RWPE2 (cell line): ENCODE results near the gene JMJD7.

ENCODE experiments used
- ATAC-seq: fragments of 200-7000 bp; cut with Tn5 transposase; 3 replicates; pipeline ENCODE4 v1.9.1; 2021; ENCODE audit warnings: low read depth
- DNase-seq: peaks from one replicate; pipeline ENCODE4 v3.0.0-alpha.2; 2020; ENCODE audit warnings: low spot score
- H3K27ac ChIP-seq: fragments of 450-650 bp; 2 replicates; pipeline ENCODE4 v1.5.1; 2017; ENCODE audit warnings: mild to moderate bottlenecking; ENCODE audit not compliant: poor library complexity, severe bottlenecking
- H3K27me3 ChIP-seq: fragments of 250-450 bp; sonication (Bioruptor Pico); 2 replicates; pipeline ENCODE4 v1.5.1; 2021; ENCODE audit warnings: mild to moderate bottlenecking, moderate library complexity; ENCODE audit not compliant: insufficient read depth, poor library complexity, severe bottlenecking
- H3K36me3 ChIP-seq: fragments of 250-450 bp; sonication (Bioruptor Pico); 2 replicates; pipeline ENCODE4 v1.5.1; 2020; ENCODE audit warnings: low read depth, mild to moderate bottlenecking, moderate library complexity
- H3K4me1 ChIP-seq: fragments of 250-450 bp; sonication (Bioruptor Pico); 2 replicates; pipeline ENCODE4 v1.5.1; 2021; ENCODE audit warnings: mild to moderate bottlenecking, moderate library complexity; ENCODE audit not compliant: insufficient read depth, poor library complexity, severe bottlenecking
- H3K4me3 ChIP-seq: fragments of 250-450 bp; sonication (Bioruptor Pico); 2 replicates; pipeline ENCODE4 v1.5.1; 2021; ENCODE audit warnings: mild to moderate bottlenecking, moderate library complexity; ENCODE audit not compliant: severe bottlenecking
- H3K9me3 ChIP-seq: fragments of 250-450 bp; sonication (Bioruptor Pico); 2 replicates; pipeline ENCODE4 v1.5.1; 2021; ENCODE audit warnings: mild to moderate bottlenecking, moderate library complexity; ENCODE audit not compliant: severe bottlenecking
- TF ChIP-seq, protein P1 (sequence below): fragments of 450-650 bp; IDR thresholded peaks from one replicate; pipeline ENCODE4 v1.5.1; 2017; ENCODE audit warnings: mild to moderate bottlenecking, moderate library complexity; ENCODE audit not compliant: poor library complexity, severe bottlenecking

The JMJD7 gene

GRCh38 chr15:41860049-41860828 is 32.3 kb downstream of the JMJD7 start:
- Histone ChIP-seq H3K36me3 (no peaks in the 10 kb centered on the region), H3K27me3 (no peaks in the 10 kb centered on the region), H3K4me3 (no peak overlapping the region), H3K4me1 (no peaks in the 10 kb centered on the region), H3K27ac (no peak overlapping the region), H3K9me3 (no peaks in the 10 kb centered on the region)
- ATAC-seq (no peak), DNase-seq (no peak)
- TF ChIP-seq, protein P1, sequence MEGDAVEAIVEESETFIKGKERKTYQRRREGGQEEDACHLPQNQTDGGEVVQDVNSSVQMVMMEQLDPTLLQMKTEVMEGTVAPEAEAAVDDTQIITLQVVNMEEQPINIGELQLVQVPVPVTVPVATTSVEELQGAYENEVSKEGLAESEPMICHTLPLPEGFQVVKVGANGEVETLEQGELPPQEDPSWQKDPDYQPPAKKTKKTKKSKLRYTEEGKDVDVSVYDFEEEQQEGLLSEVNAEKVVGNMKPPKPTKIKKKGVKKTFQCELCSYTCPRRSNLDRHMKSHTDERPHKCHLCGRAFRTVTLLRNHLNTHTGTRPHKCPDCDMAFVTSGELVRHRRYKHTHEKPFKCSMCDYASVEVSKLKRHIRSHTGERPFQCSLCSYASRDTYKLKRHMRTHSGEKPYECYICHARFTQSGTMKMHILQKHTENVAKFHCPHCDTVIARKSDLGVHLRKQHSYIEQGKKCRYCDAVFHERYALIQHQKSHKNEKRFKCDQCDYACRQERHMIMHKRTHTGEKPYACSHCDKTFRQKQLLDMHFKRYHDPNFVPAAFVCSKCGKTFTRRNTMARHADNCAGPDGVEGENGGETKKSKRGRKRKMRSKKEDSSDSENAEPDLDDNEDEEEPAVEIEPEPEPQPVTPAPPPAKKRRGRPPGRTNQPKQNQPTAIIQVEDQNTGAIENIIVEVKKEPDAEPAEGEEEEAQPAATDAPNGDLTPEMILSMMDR = no peak

DNA sequence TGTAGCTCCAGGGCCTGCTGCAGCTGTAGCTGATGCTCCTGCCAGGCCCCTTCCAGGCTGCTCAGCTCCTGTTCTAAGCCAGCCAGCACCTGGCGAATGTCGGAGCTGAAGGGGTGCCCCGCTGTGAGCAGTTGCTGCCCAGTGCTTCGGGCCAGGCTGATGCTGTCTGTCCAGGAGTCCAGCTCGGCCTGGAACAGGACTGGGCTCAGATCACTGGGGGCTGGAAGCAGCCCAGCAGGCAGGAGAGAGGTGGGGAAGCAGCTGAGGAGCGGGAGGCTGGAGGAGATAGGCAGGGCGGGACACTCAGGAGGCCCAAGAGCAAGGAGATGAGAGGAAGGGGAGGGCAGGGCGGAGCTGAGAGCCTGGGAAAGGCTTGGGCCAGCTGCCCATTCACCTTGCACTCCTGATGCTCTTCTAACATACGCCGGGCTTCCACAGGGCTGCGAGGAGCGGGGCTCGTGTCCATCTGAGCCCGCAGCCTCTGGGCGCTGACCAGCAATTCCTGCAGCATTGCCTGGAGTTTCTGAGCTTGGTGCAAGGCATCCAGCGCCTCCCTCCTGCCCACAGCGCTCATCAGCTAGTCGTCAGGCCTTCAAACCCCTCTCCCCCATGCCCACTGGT is 34.0 kb downstream of the JMJD7 start:
- no peaks in the 10 kb centered on the region for H3K4me1 ChIP-seq
- H3K27ac ChIP-seq = no peak overlapping the region
- H3K36me3 ChIP-seq = no peaks in the 10 kb centered on the region
- no peaks in the 10 kb centered on the region for H3K9me3 ChIP-seq
- H3K27me3 ChIP-seq = no peaks in the 10 kb centered on the region
- no peak overlapping the region for H3K4me3 ChIP-seq
- DNase-seq = no peak
- TF ChIP-seq, protein P1 = no peak
- no peak for ATAC-seq

DNA sequence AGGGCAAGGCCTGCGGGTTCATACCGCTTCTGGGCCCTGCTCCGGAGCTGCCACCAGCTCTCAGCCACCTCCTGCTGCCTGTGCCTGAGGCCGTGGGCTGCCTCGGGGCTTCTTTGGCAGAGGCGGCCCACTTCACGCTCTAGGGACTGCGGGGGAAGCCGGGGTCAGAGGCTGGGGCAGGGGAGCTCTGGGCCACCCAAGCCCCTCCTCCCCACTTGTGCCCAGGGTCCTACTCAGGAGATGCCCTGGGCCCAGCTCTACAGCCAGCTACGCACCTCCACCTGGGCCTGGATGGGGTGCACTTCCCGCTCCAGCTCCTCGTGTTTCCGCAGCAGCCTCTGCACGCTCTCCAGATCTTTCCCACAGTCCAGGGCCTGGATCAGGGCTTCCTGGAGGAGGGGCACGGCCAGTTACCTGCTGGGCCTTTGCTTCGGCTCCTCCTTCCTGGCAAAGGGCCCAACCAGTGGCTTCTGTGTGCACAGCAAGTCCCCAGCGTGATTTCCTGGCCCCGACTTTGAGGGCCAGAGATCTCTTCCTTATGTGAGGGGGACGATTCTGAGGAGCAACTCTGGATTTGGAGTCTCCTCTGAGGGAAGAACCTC is 34.7 kb downstream of the JMJD7 start:
- H3K36me3 ChIP-seq = no peaks in the 10 kb centered on the region
- no peak overlapping the region for H3K4me3 ChIP-seq
- H3K27me3 ChIP-seq = no peaks in the 10 kb centered on the region
- H3K9me3 ChIP-seq = no peaks in the 10 kb centered on the region
- ATAC-seq (no peak), DNase-seq (no peak)
- no peaks in the 10 kb centered on the region for H3K4me1 ChIP-seq
- TF ChIP-seq, protein P1 = no peak
- H3K27ac ChIP-seq = no peak overlapping the region

GRCh38 chr15:41865490-41866055 is 37.7 kb downstream of the JMJD7 start:
- DNase-seq (no peak), ATAC-seq (no peak)
- Histone ChIP-seq H3K9me3 (no peaks in the 10 kb centered on the region), H3K36me3 (no peaks in the 10 kb centered on the region), H3K4me1 (no peaks in the 10 kb centered on the region), H3K27me3 (no peaks in the 10 kb centered on the region), H3K27ac (no peak overlapping the region), H3K4me3 (no peak overlapping the region)
- TF ChIP-seq, protein P1 = no peak
